ENCODE measurements around the gene ARL6IP4. TPM values are rescaled to one million over a fixed set of nuclear protein-coding genes. Genes with fewer than 3 reads are reported as not detected.

ARL6IP4 gene
- total RNA-seq, 1 donor from 2014 or later, result 156 TPM

GRCh38 chr12:122965321-122965751 lies 15.1 kb upstream of the ARL6IP4 start:
- Histone ChIP-seq H3K27me3 (ENCODE audit: low read depth) (no peaks in the 10 kb centered on the region), H3K36me3 (no peaks in the 10 kb centered on the region), H3K27ac (replicated peaks) (peak overlapping the region; percentile 62), H3K4me3 (peak overlapping the region; percentile 76), H3K4me1 (peaks cover 51% of the 10 kb centered on the region), H3K9me3 (replicated peaks) (no peaks in the 10 kb centered on the region)
- no peak for TF ChIP-seq CTCF (IDR thresholded peaks at IDR 0.05; ENCODE audit: borderline replicate concordance)
- intact Hi-C loops (cut with micrococcal nuclease), result no loop called here
- DNase-seq, result no peak

- peak within 1 kb of the TSS; percentile 62 for H3K27ac ChIP-seq (replicated peaks)
- no peak for TF ChIP-seq CTCF (IDR thresholded peaks at IDR 0.05; ENCODE audit: borderline replicate concordance)
- intact Hi-C loops (cut with micrococcal nuclease), result no loop called here
- peaks cover 51% of the 10 kb centered on the region for H3K4me1 ChIP-seq
- peak within 1 kb of the TSS; percentile 76 for H3K4me3 ChIP-seq
- no peaks in the 10 kb centered on the region for H3K27me3 ChIP-seq (ENCODE audit: low read depth)
- H3K36me3 ChIP-seq, result no peaks in the 10 kb centered on the region
- peak; percentile 94 for DNase-seq
- H3K9me3 ChIP-seq (replicated peaks), result no peaks in the 10 kb centered on the region
Measured at GRCh38 chr12:122965851-122966742, 14.4 kb upstream of the ARL6IP4 start, which contains the start of gene ABCB9. Gene ABCB9 (minus strand): TSS chr12:122966463. CDS start chr12:122960235, 6,228 bp downstream.

- no peaks in the 10 kb centered on the region for H3K36me3 ChIP-seq
- H3K27ac ChIP-seq (replicated peaks), result peak overlapping the region; percentile 62
- H3K4me1 ChIP-seq, result peaks cover 43% of the 10 kb centered on the region
- no peak for TF ChIP-seq CTCF (IDR thresholded peaks at IDR 0.05; ENCODE audit: borderline replicate concordance)
- H3K27me3 ChIP-seq (ENCODE audit: low read depth), result no peaks in the 10 kb centered on the region
- no peaks in the 10 kb centered on the region for H3K9me3 ChIP-seq (replicated peaks)
- H3K4me3 ChIP-seq, result peak overlapping the region; percentile 76
- intact Hi-C loops (cut with micrococcal nuclease), result no loop called here
- no peak for DNase-seq
Measured at GRCh38 chr12:122966743-122967550, 13.5 kb upstream of the ARL6IP4 start.

GRCh38 chr12:122968104-122968503 lies 12.4 kb upstream of the ARL6IP4 start:
- no peaks in the 10 kb centered on the region for H3K27me3 ChIP-seq (ENCODE audit: low read depth)
- H3K9me3 ChIP-seq (replicated peaks), result no peaks in the 10 kb centered on the region
- no peak overlapping the region for H3K27ac ChIP-seq (replicated peaks)
- no peaks in the 10 kb centered on the region for H3K36me3 ChIP-seq
- intact Hi-C loops (cut with micrococcal nuclease), result no loop called here
- H3K4me3 ChIP-seq, result no peak overlapping the region
- H3K4me1 ChIP-seq, result peaks cover 32% of the 10 kb centered on the region
- no peak for DNase-seq
- no peak for TF ChIP-seq CTCF (IDR thresholded peaks at IDR 0.05; ENCODE audit: borderline replicate concordance)

- TF ChIP-seq CTCF (IDR thresholded peaks at IDR 0.05; ENCODE audit: borderline replicate concordance), result no peak
- Histone ChIP-seq H3K9me3 (replicated peaks) (no peaks in the 10 kb centered on the region), H3K27me3 (ENCODE audit: low read depth) (no peaks in the 10 kb centered on the region), H3K4me1 (peaks cover 24% of the 10 kb centered on the region), H3K36me3 (no peaks in the 10 kb centered on the region), H3K27ac (replicated peaks) (no peak overlapping the region), H3K4me3 (no peak overlapping the region)
- DNase-seq, result no peak
- intact Hi-C loops (cut with micrococcal nuclease), result no loop called here
Measured at GRCh38 chr12:122969676-122970075, 10.8 kb upstream of the ARL6IP4 start.
